Measurements from ENCODE around the gene PHACTR3. TPM values are rescaled to one million over a fixed set of nuclear protein-coding genes. Genes with fewer than 3 reads are reported as not detected.

The PHACTR3 gene
- polyA plus RNA-seq, 1 experiment: not detected

DNA sequence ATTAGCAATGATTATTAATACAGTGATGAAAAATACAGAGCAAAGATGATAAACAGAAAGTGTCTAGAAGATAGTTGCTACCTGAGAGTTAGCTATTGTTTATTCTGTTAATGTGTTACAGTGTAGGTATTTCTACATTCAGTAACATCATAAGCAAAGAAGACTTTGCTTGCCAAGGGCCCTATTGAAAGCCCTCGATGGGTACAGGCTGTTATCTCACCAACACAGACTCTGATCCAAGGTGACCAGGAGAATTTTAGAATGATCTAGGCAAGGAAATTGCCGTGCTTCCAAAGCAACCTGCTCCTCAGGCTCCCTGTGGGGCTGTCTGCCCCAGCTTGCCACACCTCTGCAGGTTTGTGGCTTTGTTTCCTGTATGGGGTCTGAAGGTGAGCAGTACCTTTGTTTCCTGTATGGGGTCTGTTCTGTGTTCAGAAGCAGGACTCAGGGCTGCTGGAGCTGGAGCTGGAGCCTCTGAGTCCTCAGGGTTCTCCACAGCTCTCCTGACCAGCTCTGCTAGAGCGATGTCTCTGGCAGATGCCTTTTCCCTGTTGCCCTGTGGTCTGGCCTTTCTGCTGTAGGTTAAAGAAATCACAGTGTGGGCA is 32.5 kb downstream of the PHACTR3 start:
- H3K27me3 ChIP-seq (ENCODE audit: control insufficient read depth, insufficient read depth, low read length): no peaks in the 10 kb centered on the region
- H3K27ac ChIP-seq (ENCODE audit: low read depth, low read length): no peak overlapping the region
- no peak overlapping the region for H3K4me3 ChIP-seq (ENCODE audit: low read depth, low read length)
- ChIA-PET CTCF (no interaction called here), POLR2A (no interaction called here)
- TF ChIP-seq, protein P1, sequence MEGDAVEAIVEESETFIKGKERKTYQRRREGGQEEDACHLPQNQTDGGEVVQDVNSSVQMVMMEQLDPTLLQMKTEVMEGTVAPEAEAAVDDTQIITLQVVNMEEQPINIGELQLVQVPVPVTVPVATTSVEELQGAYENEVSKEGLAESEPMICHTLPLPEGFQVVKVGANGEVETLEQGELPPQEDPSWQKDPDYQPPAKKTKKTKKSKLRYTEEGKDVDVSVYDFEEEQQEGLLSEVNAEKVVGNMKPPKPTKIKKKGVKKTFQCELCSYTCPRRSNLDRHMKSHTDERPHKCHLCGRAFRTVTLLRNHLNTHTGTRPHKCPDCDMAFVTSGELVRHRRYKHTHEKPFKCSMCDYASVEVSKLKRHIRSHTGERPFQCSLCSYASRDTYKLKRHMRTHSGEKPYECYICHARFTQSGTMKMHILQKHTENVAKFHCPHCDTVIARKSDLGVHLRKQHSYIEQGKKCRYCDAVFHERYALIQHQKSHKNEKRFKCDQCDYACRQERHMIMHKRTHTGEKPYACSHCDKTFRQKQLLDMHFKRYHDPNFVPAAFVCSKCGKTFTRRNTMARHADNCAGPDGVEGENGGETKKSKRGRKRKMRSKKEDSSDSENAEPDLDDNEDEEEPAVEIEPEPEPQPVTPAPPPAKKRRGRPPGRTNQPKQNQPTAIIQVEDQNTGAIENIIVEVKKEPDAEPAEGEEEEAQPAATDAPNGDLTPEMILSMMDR (IDR thresholded peaks at IDR 0.05; ENCODE audit: low read depth, low read length): no peak
- peaks cover 21% of the 10 kb centered on the region for H3K9me3 ChIP-seq (ENCODE audit: control insufficient read depth, insufficient read depth, low read length)
- no peak for DNase-seq (ENCODE audit: low read depth, low spot score)

DNA sequence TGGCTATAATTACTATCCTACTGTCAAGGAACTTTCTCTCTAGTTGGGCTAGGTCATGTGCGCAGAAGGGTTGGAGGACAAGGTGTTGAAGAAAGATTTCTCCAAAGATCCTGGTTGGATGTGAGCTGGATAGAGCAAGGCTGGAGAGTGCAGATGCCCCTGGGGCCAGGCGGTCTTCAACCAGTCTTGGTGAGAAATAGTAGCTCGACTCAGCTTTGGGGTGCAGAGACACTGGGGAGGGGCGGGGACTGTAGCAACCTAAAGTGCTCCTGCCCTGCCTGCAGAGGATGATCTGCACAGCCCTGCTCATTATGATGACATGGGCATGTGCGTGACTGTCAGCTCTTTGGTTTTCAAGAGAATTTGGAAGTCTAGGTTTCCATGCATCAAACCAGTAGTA is 35.9 kb downstream of the PHACTR3 start:
- POLR2A ChIA-PET: no interaction called here
- H3K9me3 ChIP-seq (ENCODE audit: control insufficient read depth, insufficient read depth, low read length): peaks cover 15% of the 10 kb centered on the region
- no peak overlapping the region for H3K4me3 ChIP-seq (ENCODE audit: low read depth, low read length)
- TF ChIP-seq, protein P1 (IDR thresholded peaks at IDR 0.05; ENCODE audit: low read depth, low read length): no peak
- no peak for DNase-seq (ENCODE audit: low read depth, low spot score)
- H3K27ac ChIP-seq (ENCODE audit: low read depth, low read length): no peak overlapping the region
- no peaks in the 10 kb centered on the region for H3K27me3 ChIP-seq (ENCODE audit: control insufficient read depth, insufficient read depth, low read length)
- CTCF ChIA-PET: no interaction called here

- ChIA-PET CTCF (no interaction called here), POLR2A (no interaction called here)
- Histone ChIP-seq H3K27ac (ENCODE audit: low read depth, low read length) (no peak overlapping the region), H3K9me3 (ENCODE audit: control insufficient read depth, insufficient read depth, low read length) (peaks cover 16% of the 10 kb centered on the region), H3K4me3 (ENCODE audit: low read depth, low read length) (no peak overlapping the region), H3K27me3 (ENCODE audit: control insufficient read depth, insufficient read depth, low read length) (no peaks in the 10 kb centered on the region)
- TF ChIP-seq, protein P1 (IDR thresholded peaks at IDR 0.05; ENCODE audit: low read depth, low read length): no peak
- DNase-seq (ENCODE audit: low read depth, low spot score): no peak
Measured at GRCh38 chr20:59643615-59644061, 39.3 kb downstream of the PHACTR3 start.

GRCh38 chr20:59644371-59644939 is 40.1 kb downstream of the PHACTR3 start:
- Histone ChIP-seq H3K27me3 (ENCODE audit: control insufficient read depth, insufficient read depth, low read length) (no peaks in the 10 kb centered on the region), H3K4me3 (ENCODE audit: low read depth, low read length) (no peak overlapping the region), H3K9me3 (ENCODE audit: control insufficient read depth, insufficient read depth, low read length) (peaks cover 16% of the 10 kb centered on the region), H3K27ac (ENCODE audit: low read depth, low read length) (no peak overlapping the region)
- TF ChIP-seq, protein P1 (IDR thresholded peaks at IDR 0.05; ENCODE audit: low read depth, low read length): no peak
- ChIA-PET POLR2A (no interaction called here), CTCF (interaction anchor here (0.6 kb wide), 1 partner anchor 1397 kb away, joined by 5 read pairs; no protein-coding TSS in a partner anchor)
- no peak for DNase-seq (ENCODE audit: low read depth, low spot score)

- POLR2A ChIA-PET: no interaction called here
- no peak overlapping the region for H3K4me3 ChIP-seq (ENCODE audit: low read depth, low read length)
- no peak for DNase-seq (ENCODE audit: low read depth, low spot score)
- H3K27me3 ChIP-seq (ENCODE audit: control insufficient read depth, insufficient read depth, low read length): no peaks in the 10 kb centered on the region
- H3K9me3 ChIP-seq (ENCODE audit: control insufficient read depth, insufficient read depth, low read length): peaks cover 13% of the 10 kb centered on the region
- H3K27ac ChIP-seq (ENCODE audit: low read depth, low read length): no peak overlapping the region
- CTCF ChIA-PET: interaction anchor here (0.6 to 0.8 kb wide), 2 partner anchors 74 to 1397 kb away, joined by 3 to 5 read pairs; no protein-coding TSS in a partner anchor
- TF ChIP-seq, protein P1 (IDR thresholded peaks at IDR 0.05; ENCODE audit: low read depth, low read length): no peak
Measured at GRCh38 chr20:59645271-59645670, 40.9 kb downstream of the PHACTR3 start.

Data from AG04450 (cell line).